Stimulated activated CD4-positive, alpha-beta T cell treated with anti-CD3 and anti-CD28 coated beads, TNF-alpha, amount 100 ng/mL, for 1 hour (primary cell): ENCODE results near the gene RCN2.
"Not testable (repeated sequence)": the region's sequence is repeated elsewhere in the genome, so short reads cannot be mapped to it uniquely, and the experiment has no call there.

ENCODE experiments used
- DNase-seq, 3 donors: peaks; one replicate each; pipeline ENCODE4 v3.0.0-alpha.2; 2020; ENCODE audit warnings: low read depth in 3 of 3, low spot score in 1 of 3

Gene RCN2

GRCh38 chr15:76930831-76931396, 635 bp upstream of the RCN2 start:
- DNase-seq: no peak

GRCh38 chr15:76932135-76932966, 802 bp downstream of the RCN2 start:
- DNase-seq: peak in 1 of 3 donors; percentile 3

GRCh38 chr15:76935620-76936019, 4.1 kb downstream of the RCN2 start:
- no peak for DNase-seq

- DNase-seq: no peak
These were observed 5.1 kb downstream of the RCN2 start for GRCh38 chr15:76936671-76937070.

- DNase-seq: no peak
These were observed 7.2 kb downstream of the RCN2 start for GRCh38 chr15:76938752-76939151.

- DNase-seq: no peak
These were observed 8.2 kb downstream of the RCN2 start for GRCh38 chr15:76939715-76940114.

- DNase-seq: no peak
These were observed 10.1 kb downstream of the RCN2 start for GRCh38 chr15:76941636-76942035.

- no peak for DNase-seq
These were observed 10.8 kb downstream of the RCN2 start for GRCh38 chr15:76942331-76942730.

GRCh38 chr15:76945494-76946093, 14.0 kb downstream of the RCN2 start:
- DNase-seq: no peak

GRCh38 chr15:76947454-76947853, 15.9 kb downstream of the RCN2 start:
- no peak for DNase-seq

GRCh38 chr15:76951220-76951619, 19.7 kb downstream of the RCN2 start:
- DNase-seq: no peak

GRCh38 chr15:76953913-76954312, 22.4 kb downstream of the RCN2 start:
- no peak for DNase-seq

- no peak for DNase-seq
These were observed 23.2 kb downstream of the RCN2 start for GRCh38 chr15:76954744-76955143.

GRCh38 chr15:76961268-76962011, 29.9 kb downstream of the RCN2 start:
- no peak for DNase-seq

GRCh38 chr15:76962337-76963013, 30.9 kb downstream of the RCN2 start:
- DNase-seq: no peak

GRCh38 chr15:76963596-76963995, 32.0 kb downstream of the RCN2 start:
- no peak for DNase-seq

- DNase-seq: no peak
These were observed 32.6 kb downstream of the RCN2 start for GRCh38 chr15:76964157-76964556.

- DNase-seq: not testable (repeated sequence)
These were observed 34.5 kb downstream of the RCN2 start for GRCh38 chr15:76966051-76966450.

- DNase-seq: no peak
These were observed 35.5 kb downstream of the RCN2 start for GRCh38 chr15:76967067-76967466.

- DNase-seq: no peak
These were observed 36.8 kb downstream of the RCN2 start for GRCh38 chr15:76968306-76968705.
